H1 (cell line): ENCODE results near the gene COQ2. TPM values are rescaled to one million over a fixed set of nuclear protein-coding genes. Genes with fewer than 3 reads are reported as not detected.

Source experiments
- CTCF ChIA-PET: fragments of 300-600 bp; sonication (Branson Sonifier 250); formaldehyde crosslinking; loops from one replicate; lab custom pipeline; 2021; ENCODE audit not compliant: partially characterized antibody; lab: Charles Lee
- POLR2A ChIA-PET: fragments of 300-600 bp; sonication (Branson Sonifier 250); formaldehyde crosslinking; loops from one replicate; lab custom pipeline; 2021; ENCODE audit warnings: inconsistent platforms; ENCODE audit not compliant: partially characterized antibody; lab: Charles Lee
- DNase-seq, 2 experiments: peaks; one replicate each; pipeline versions ENCODE4 v3.0.0 to v3.0.0-alpha.2; 2010 to 2022; ENCODE audit warnings: low spot score in 2 of 2, low read depth in 1 of 2, mixed read lengths in 1 of 2
- FAIRE-seq: peaks from 2 replicates; lab custom pipeline; 2011; peaks lifted over from hg19 to GRCh38; lab: Jason Lieb, UNC
- H2AFZ ChIP-seq: 2 replicates; pipeline ENCODE4 v1.8.1; 2012; ENCODE audit warnings: low read length, inconsistent platforms
- H2AK5ac ChIP-seq: 2 replicates; pipeline ENCODE4 v1.6.1; 2013; ENCODE audit warnings: low read depth, low read length
- H2BK120ac ChIP-seq: replicated peaks from 2 replicates; pipeline ENCODE3; 2013; ENCODE audit warnings: low read depth, low read length, inconsistent platforms
- H2BK12ac ChIP-seq: 2 replicates; pipeline ENCODE4 v1.6.1; 2013; ENCODE audit warnings: low read depth, low read length
- H2BK15ac ChIP-seq: 2 replicates; pipeline ENCODE4 v1.6.1; 2013; ENCODE audit warnings: low read length
- H2BK20ac ChIP-seq: 2 replicates; pipeline ENCODE4 v1.6.1; 2013; ENCODE audit warnings: low read length
- H2BK5ac ChIP-seq: 2 replicates; pipeline ENCODE4 v1.6.1; 2013; ENCODE audit warnings: low read depth, low read length
- H3K14ac ChIP-seq: 2 replicates; pipeline ENCODE4 v1.6.1; 2013; ENCODE audit warnings: inconsistent platforms; ENCODE audit not compliant: insufficient read length
- H3K18ac ChIP-seq: 2 replicates; pipeline ENCODE4 v1.6.1; 2013; ENCODE audit warnings: low read length; ENCODE audit errors: extremely low read depth
- H3K23ac ChIP-seq: 2 replicates; pipeline ENCODE4 v1.6.1; 2013; ENCODE audit warnings: inconsistent platforms; ENCODE audit not compliant: insufficient read length
- H3K23me2 ChIP-seq: 2 replicates; pipeline ENCODE4 v1.6.1; 2013; ENCODE audit warnings: low read depth, low read length
- H3K27ac ChIP-seq: 2 replicates; pipeline ENCODE4 v1.6.1; 2011; ENCODE audit warnings: low read depth, low read length, inconsistent platforms
- H3K27me3 ChIP-seq, 4 experiments: replicated peaks in 1 of 4; 1 replicate in 1 of 4; 2 replicates in 3 of 4; pipeline versions ENCODE4 v1.6.1 to v1.8.1; 2011 to 2013; ENCODE audit warnings: low read length in 3 of 4, mild to moderate bottlenecking in 3 of 4, inconsistent platforms in 2 of 4, mixed read lengths in 2 of 4, moderate library complexity in 1 of 4; ENCODE audit not compliant: control insufficient read depth in 3 of 4, insufficient read depth in 3 of 4; ENCODE audit errors: extremely low read depth in 1 of 4
- H3K36me3 ChIP-seq, 4 experiments: 2 replicates each; pipeline versions ENCODE4 v1.6.1 to v1.8.1; 2011 to 2013; ENCODE audit warnings: mild to moderate bottlenecking in 4 of 4, low read length in 3 of 4, moderate library complexity in 2 of 4, control low read depth in 1 of 4, inconsistent platforms in 1 of 4; ENCODE audit not compliant: insufficient read depth in 4 of 4, control insufficient read depth in 2 of 4
- H3K4ac ChIP-seq: replicated peaks from 2 replicates; pipeline ENCODE3; 2013; ENCODE audit warnings: low read length, low read depth, mixed read lengths, inconsistent platforms; ENCODE audit not compliant: insufficient read length
- H3K4me1 ChIP-seq, 4 experiments: replicated peaks in 1 of 4; 1 replicate in 1 of 4; 2 replicates in 3 of 4; pipeline versions ENCODE4 v1.6.1 to v1.8.1; 2011 to 2013; ENCODE audit warnings: low read length in 3 of 4, inconsistent platforms in 2 of 4, mixed read lengths in 1 of 4; ENCODE audit not compliant: insufficient read depth in 4 of 4, control insufficient read depth in 3 of 4
- H3K4me2 ChIP-seq, 2 experiments: 2 replicates each; pipeline versions ENCODE4 v1.6.1 to v1.8.1; 2011 to 2013; ENCODE audit warnings: low read depth in 2 of 2, low read length in 2 of 2, control low read depth in 1 of 2, inconsistent platforms in 1 of 2, mild to moderate bottlenecking in 1 of 2; ENCODE audit not compliant: insufficient read depth in 1 of 2
- H3K4me3 ChIP-seq, 4 experiments: fragments of 200-600, 300-600 bp in 1 of 4; sonication (generic), shearing (Covaris generic), sonication (Bioruptor Twin) in 1 of 4; 2 replicates each; pipeline versions ENCODE4 v1.5.1 to v1.8.1; 2011 to 2016; ENCODE audit warnings: low read length in 4 of 4, low read depth in 3 of 4, control low read depth in 2 of 4, inconsistent platforms in 2 of 4, mild to moderate bottlenecking in 2 of 4, mixed read lengths in 1 of 4, moderate library complexity in 1 of 4; ENCODE audit not compliant: insufficient read depth in 2 of 4; ENCODE audit errors: extremely low read depth in 1 of 4
- H3K56ac ChIP-seq: replicated peaks from 2 replicates; pipeline ENCODE3; 2013; ENCODE audit warnings: low read depth, mild to moderate bottlenecking, mixed read lengths, low read length, inconsistent platforms; ENCODE audit not compliant: insufficient read length
- H3K79me1 ChIP-seq: 2 replicates; pipeline ENCODE4 v1.6.1; 2013; ENCODE audit warnings: low read depth, low read length, control low read depth
- H3K79me2 ChIP-seq, 2 experiments: 2 replicates each; pipeline versions ENCODE4 v1.6.1 to v1.8.1; 2012 to 2013; ENCODE audit warnings: low read length in 2 of 2, mild to moderate bottlenecking in 2 of 2, inconsistent platforms in 1 of 2; ENCODE audit not compliant: insufficient read depth in 2 of 2, control insufficient read depth in 1 of 2
- H3K9ac ChIP-seq, 4 experiments: replicated peaks in 1 of 4; 1 replicate in 1 of 4; 2 replicates in 3 of 4; pipeline versions ENCODE4 v1.6.1 to v1.8.1; 2011 to 2013; ENCODE audit warnings: low read depth in 3 of 4, low read length in 3 of 4, control low read depth in 2 of 4, mild to moderate bottlenecking in 2 of 4, moderate library complexity in 2 of 4, inconsistent platforms in 1 of 4; ENCODE audit errors: extremely low read depth in 1 of 4
- H3K9me3 ChIP-seq, 2 experiments: 2 replicates each; pipeline versions ENCODE4 v1.6.1 to v1.8.1; 2012 to 2013; ENCODE audit warnings: mild to moderate bottlenecking in 2 of 2, moderate library complexity in 2 of 2, control low read depth in 1 of 2, inconsistent platforms in 1 of 2, low read depth in 1 of 2, low read length in 1 of 2, mixed read lengths in 1 of 2; ENCODE audit not compliant: insufficient read depth in 2 of 2
- H4K20me1 ChIP-seq, 2 experiments: replicated peaks in 1 of 2; 2 replicates each; pipeline versions ENCODE3 to v1.8.1; 2011 to 2013; ENCODE audit warnings: inconsistent platforms in 2 of 2, low read length in 2 of 2, mild to moderate bottlenecking in 1 of 2; ENCODE audit not compliant: insufficient read depth in 2 of 2, control insufficient read depth in 1 of 2
- H4K5ac ChIP-seq: 2 replicates; pipeline ENCODE4 v1.6.1; 2013; ENCODE audit warnings: low read length, low read depth, mixed read lengths, inconsistent platforms; ENCODE audit not compliant: insufficient read length
- H4K8ac ChIP-seq: 2 replicates; pipeline ENCODE4 v1.8.0; 2013; ENCODE audit warnings: mild to moderate bottlenecking, moderate library complexity, low read length, inconsistent platforms; ENCODE audit not compliant: insufficient read depth; ENCODE audit errors: extremely low read depth
- H4K91ac ChIP-seq: replicated peaks from 2 replicates; pipeline ENCODE3; 2013; ENCODE audit warnings: low read length, mixed read lengths, inconsistent platforms; ENCODE audit not compliant: insufficient read length
- BCL11A ChIP-seq, 2 experiments: IDR thresholded peaks; one replicate each; pipeline ENCODE4 v1.6.1; 2011; ENCODE audit warnings: low read depth in 2 of 2, low read length in 2 of 2, mild to moderate bottlenecking in 2 of 2
- CBX5 ChIP-seq: fragments of 300-800, 300-1000 bp; sonication (generic); IDR thresholded peaks from 2 replicates; pipeline ENCODE4 v1.7.1; 2016; ENCODE audit warnings: antibody characterized with exemption, low read length, low read depth
- CHD2 ChIP-seq: IDR thresholded peaks from 2 replicates; pipeline ENCODE4 v1.6.1; 2012; ENCODE audit warnings: low read length, improper control_type of control experiment
- KDM5A ChIP-seq: fragments of 200-600 bp; IDR thresholded peaks from 2 replicates; pipeline ENCODE4 v1.7.1; 2012; ENCODE audit warnings: mild to moderate bottlenecking, low read length, inconsistent platforms, mixed read lengths
- NRF1 ChIP-seq: IDR thresholded peaks from 2 replicates; pipeline ENCODE4 v1.6.1; 2011; ENCODE audit warnings: mild to moderate bottlenecking, low read depth, low read length, improper control_type of control experiment
- PHF8 ChIP-seq: fragments of 200-600 bp; sonication (generic); conservative IDR thresholded peaks from 2 replicates; pipeline ENCODE4 v1.7.1; 2012; ENCODE audit warnings: low read depth, mild to moderate bottlenecking, inconsistent platforms, low read length, moderate library complexity
- POLR2A ChIP-seq, 2 experiments: IDR thresholded peaks; 1 replicate in 1 of 2; 2 replicates in 1 of 2; pipeline ENCODE4 v1.6.1; 2011; ENCODE audit warnings: low read depth in 2 of 2, low read length in 2 of 2, mild to moderate bottlenecking in 2 of 2; ENCODE audit errors: control extremely low read depth in 1 of 2
- SIN3A ChIP-seq, 2 experiments: IDR thresholded peaks in 1 of 2; conservative IDR thresholded peaks in 1 of 2; 2 replicates each; pipeline ENCODE4 v1.6.1; 2011 to 2012; ENCODE audit warnings: low read length in 2 of 2, improper control_type of control experiment in 1 of 2, low read depth in 1 of 2, mild to moderate bottlenecking in 1 of 2
- SIX5 ChIP-seq: IDR thresholded peaks from 2 replicates; pipeline ENCODE4 v1.6.1; 2011; ENCODE audit warnings: mild to moderate bottlenecking, low read depth, low read length
- SP4 ChIP-seq: IDR thresholded peaks from 2 replicates; pipeline ENCODE4 v1.6.1; 2012; ENCODE audit warnings: low read length, inconsistent platforms
- SUZ12 ChIP-seq: fragments of 200-600 bp; sonication (generic); IDR thresholded peaks from 2 replicates; pipeline ENCODE4 v1.6.1; 2012; ENCODE audit warnings: mild to moderate bottlenecking, inconsistent platforms, low read length, moderate library complexity, mixed read lengths
- TBP ChIP-seq: IDR thresholded peaks from 2 replicates; pipeline ENCODE4 v1.6.1; 2011; ENCODE audit warnings: low read depth, low read length, improper control_type of control experiment
- YY1 ChIP-seq: IDR thresholded peaks from 2 replicates; pipeline ENCODE4 v1.6.1; 2011; ENCODE audit warnings: low read depth, mild to moderate bottlenecking, low read length
- ZNF274 ChIP-seq: IDR thresholded peaks from 2 replicates; pipeline ENCODE4 v1.7.0; 2012; ENCODE audit warnings: low read length, borderline replicate concordance; ENCODE audit errors: extremely low read depth
- polyA plus RNA-seq, 7 experiments: library from polyadenylated mRNA; depleted of rRNA in 3 of 7; stranded (reverse) in 5 of 7; unstranded in 2 of 7; fragments of >200 nt in 5 of 7; fragments of 200-250 nt in 2 of 7; gene quantifications; 1 replicate in 5 of 7; 2 replicates in 1 of 7; 4 replicates in 1 of 7; pipeline versions ENCODE4 v1.2.1 to v1.2.3, GENCODE V29; 2011 to 2013; ENCODE audit warnings: missing spikeins in 2 of 7, mixed read lengths in 2 of 7
- total RNA-seq: library from RNA; stranded (reverse); fragmentation: NEBNext Ultra II Directional; extraction: Animal tissue kit (Norgen Biotek cat#: 25700); gene quantifications from 2 replicates; pipeline ENCODE4 v1.2.1, GENCODE V29; 2021

The COQ2 gene
- total and polyA plus RNA-seq, 2 of the 8 experiments (the other 6 are each of a cell fraction or from before 2014, with no cell fraction given) = 21.5 to 22.9 TPM

- no peak overlapping the region for H3K4me3 ChIP-seq
- H2BK5ac ChIP-seq = no peak overlapping the region
- ChIA-PET POLR2A (no interaction called here), CTCF (interaction anchor here (2.6 kb wide), 1 partner anchor 184 kb away, joined by 19 read pairs; no protein-coding TSS in a partner anchor)
- FAIRE-seq (no peak), DNase-seq (no peak)
- no peak overlapping the region for H3K4ac ChIP-seq
- no peak overlapping the region for H2AFZ ChIP-seq
- no peak overlapping the region for H2AK5ac ChIP-seq
- H2BK120ac ChIP-seq = no peak overlapping the region
- peaks cover 0 to 6% (median 3%) of the 10 kb centered on the region in 4 experiments; a peak in 2 of 8 replicates for H3K36me3 ChIP-seq
- H3K79me1 ChIP-seq = no peaks in the 10 kb centered on the region
- H2BK15ac ChIP-seq = no peak overlapping the region
- no peak overlapping the region for H4K91ac ChIP-seq
- no peaks in the 10 kb centered on the region for H3K4me1 ChIP-seq
- no peak overlapping the region for H2BK20ac ChIP-seq
- no peak overlapping the region for H3K14ac ChIP-seq
- H3K23ac ChIP-seq = no peak overlapping the region
- peaks cover 0 to 2% (median 0%) of the 10 kb centered on the region in 4 experiments; a peak in 1 of 7 replicates for H3K27me3 ChIP-seq
- H4K5ac ChIP-seq = no peak overlapping the region
- no peak overlapping the region for H3K9ac ChIP-seq
- no peak overlapping the region for H3K56ac ChIP-seq
- H3K4me2 ChIP-seq = no peak overlapping the region
- no peaks in the 10 kb centered on the region for H3K9me3 ChIP-seq
- no peak overlapping the region for H3K18ac ChIP-seq
- H3K27ac ChIP-seq = no peak overlapping the region
- H4K8ac ChIP-seq = no peak overlapping the region
- H3K23me2 ChIP-seq = no peaks in the 10 kb centered on the region
- no peaks in the 10 kb centered on the region for H3K79me2 ChIP-seq
- no peak overlapping the region for H2BK12ac ChIP-seq
- H4K20me1 ChIP-seq = peaks cover 0 to 2% of the 10 kb centered on the region in 2 experiments
- TF ChIP-seq NRF1 (no peak), POLR2A (IDR thresholded peaks at IDR 0.05; ENCODE audit: control extremely low read depth in 1 of 2, low read depth in 2 of 2, low read length in 2 of 2) (no peak), SIX5 (no peak), CBX5 (no peak), YY1 (no peak), SP4 (no peak), CHD2 (no peak), KDM5A (no peak), SUZ12 (no peak), PHF8 (no peak), BCL11A (IDR thresholded peaks at IDR 0.05; ENCODE audit: low read depth in 2 of 2, low read length in 2 of 2) (no peak), SIN3A (conservative IDR thresholded peaks at IDR 0.05 in 1 of 2, IDR thresholded peaks at IDR 0.05 in 1 of 2; ENCODE audit: low read depth in 1 of 2, low read length in 2 of 2) (no peak), ZNF274 (no peak), TBP (no peak)
These were observed 26.1 kb downstream of the COQ2 start for GRCh38 chr4:83258461-83258860.
